ENCODE measurements around the gene PSD2. TPM values are rescaled to one million over a fixed set of nuclear protein-coding genes. Genes with fewer than 3 reads are reported as not detected.

The PSD2 gene
- total and polyA plus RNA-seq, 2 of the 13 experiments (the other 11 are each of a cell fraction or from before 2014, with no cell fraction given), result 0.07 TPM; not detected in 1

DNA sequence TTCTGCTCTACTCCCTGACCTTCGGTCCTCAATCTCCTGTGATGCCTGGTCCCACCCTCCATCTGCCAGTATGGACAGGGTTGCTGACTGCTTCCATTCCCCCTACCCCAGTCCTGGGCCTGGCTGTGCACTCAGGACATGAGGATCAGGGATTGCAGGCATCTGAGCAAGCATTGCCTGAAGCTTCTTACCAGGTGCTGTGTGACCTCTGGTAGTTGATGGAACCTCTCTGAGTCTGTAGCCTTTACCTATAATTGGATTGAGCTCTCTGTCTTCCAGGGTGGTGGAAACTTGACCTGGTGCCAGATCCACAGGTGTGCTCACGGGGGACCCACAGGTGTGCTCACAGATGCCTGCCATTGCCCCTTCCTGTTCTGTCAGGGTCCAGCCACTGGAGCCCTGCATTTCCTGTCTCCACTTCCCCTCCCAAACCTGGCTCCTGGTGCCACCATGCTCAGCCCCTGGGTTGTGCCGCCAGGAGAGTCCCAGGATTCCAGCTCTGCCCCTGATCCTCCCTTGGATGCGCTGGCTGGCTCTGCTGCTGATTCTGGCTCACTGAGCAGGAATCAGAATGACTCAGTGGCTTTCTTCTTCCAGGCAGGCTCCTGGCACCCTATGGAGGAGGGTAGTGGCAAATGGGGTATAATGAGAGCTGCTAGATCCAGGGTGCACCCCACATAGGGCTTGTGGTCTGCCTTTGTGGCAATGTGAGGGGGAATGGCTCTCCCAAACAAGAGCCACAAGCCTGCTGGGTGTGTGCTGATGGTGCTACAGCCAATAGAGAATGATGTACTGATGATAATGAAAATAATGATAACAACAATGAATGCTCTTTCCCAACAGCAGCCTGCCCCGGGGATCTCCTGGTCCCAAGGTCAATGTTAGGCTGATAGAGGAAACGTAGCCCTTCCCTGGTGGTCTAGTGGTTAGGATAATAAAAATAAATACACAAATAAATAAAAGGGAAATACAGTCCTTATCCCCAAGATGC, 35.2 kb upstream of the PSD2 start:
- Histone ChIP-seq H4K20me1 (ENCODE audit: insufficient read depth, low read length) (no peaks in the 10 kb centered on the region), H3K9ac (ENCODE audit: insufficient read depth, low read depth, low read length) (no peak overlapping the region), H3K9me3 (ENCODE audit: low read length) (no peaks in the 10 kb centered on the region), H3K27me3 (ENCODE audit: control insufficient read depth in 1 of 2, insufficient read depth in 2 of 2, low read length in 2 of 2) (peaks cover 0 to 16% of the 10 kb centered on the region in 2 experiments; a peak in 4 of 5 replicates), H3K27ac (ENCODE audit: extremely low read length, insufficient read depth, low read length) (no peak overlapping the region), H3K4me2 (ENCODE audit: low read depth, low read length) (no peak overlapping the region), H3K36me3 (replicated peaks in 1 of 2; ENCODE audit: control insufficient read depth in 1 of 2, insufficient read depth in 2 of 2, low read length in 2 of 2) (no peaks in the 10 kb centered on the region), H2AFZ (ENCODE audit: low read length) (no peak overlapping the region), H3K4me1 (ENCODE audit: insufficient read depth, low read length) (peaks cover 87% of the 10 kb centered on the region), H3K4me3 (replicated peaks in 1 of 3; ENCODE audit: insufficient read depth in 1 of 3, low read depth in 2 of 3, low read length in 3 of 3) (no peak overlapping the region), H3K79me2 (ENCODE audit: insufficient read depth, low read length) (no peaks in the 10 kb centered on the region)
- FAIRE-seq (no peak), DNase-seq (ENCODE audit: low spot score) (no peak), ATAC-seq (no peak)
- ChIA-PET CTCF (ENCODE audit: low intra/inter-chr PET ratio, low total read pairs) (no interaction called here), POLR2A (no interaction called here)
- no TSS peak for BruUV-seq (replicated peaks)
- in situ Hi-C loops (cut with HindIII; ENCODE audit: extremely low pct_ligation_motif_present, low pct_unique_long_range_greater_than_20kb), result loop anchor here (5.0 kb wide), 1 partner anchor 113 kb away; the partner anchor contains the start of gene CXXC5
- intact Hi-C loops (cut with micrococcal nuclease; ENCODE audit: unreplicated experiment), result no loop called here
- no peak for TF ChIP-seq NFYB (CRISPR knock-in tag; IDR thresholded peaks at IDR 0.05)
- TF ChIP-seq MXI1 (IDR thresholded peaks at IDR 0.05; ENCODE audit: borderline replicate concordance, low read depth, low read length), result no peak
- no peak for TF ChIP-seq DR1 (CRISPR knock-in tag; IDR thresholded peaks at IDR 0.05)
- no peak for TF ChIP-seq ZBTB7A (CRISPR knock-in tag; IDR thresholded peaks at IDR 0.05)
- TF ChIP-seq ZNF24 (IDR thresholded peaks at IDR 0.05), result no peak
- TF ChIP-seq, protein P1, sequence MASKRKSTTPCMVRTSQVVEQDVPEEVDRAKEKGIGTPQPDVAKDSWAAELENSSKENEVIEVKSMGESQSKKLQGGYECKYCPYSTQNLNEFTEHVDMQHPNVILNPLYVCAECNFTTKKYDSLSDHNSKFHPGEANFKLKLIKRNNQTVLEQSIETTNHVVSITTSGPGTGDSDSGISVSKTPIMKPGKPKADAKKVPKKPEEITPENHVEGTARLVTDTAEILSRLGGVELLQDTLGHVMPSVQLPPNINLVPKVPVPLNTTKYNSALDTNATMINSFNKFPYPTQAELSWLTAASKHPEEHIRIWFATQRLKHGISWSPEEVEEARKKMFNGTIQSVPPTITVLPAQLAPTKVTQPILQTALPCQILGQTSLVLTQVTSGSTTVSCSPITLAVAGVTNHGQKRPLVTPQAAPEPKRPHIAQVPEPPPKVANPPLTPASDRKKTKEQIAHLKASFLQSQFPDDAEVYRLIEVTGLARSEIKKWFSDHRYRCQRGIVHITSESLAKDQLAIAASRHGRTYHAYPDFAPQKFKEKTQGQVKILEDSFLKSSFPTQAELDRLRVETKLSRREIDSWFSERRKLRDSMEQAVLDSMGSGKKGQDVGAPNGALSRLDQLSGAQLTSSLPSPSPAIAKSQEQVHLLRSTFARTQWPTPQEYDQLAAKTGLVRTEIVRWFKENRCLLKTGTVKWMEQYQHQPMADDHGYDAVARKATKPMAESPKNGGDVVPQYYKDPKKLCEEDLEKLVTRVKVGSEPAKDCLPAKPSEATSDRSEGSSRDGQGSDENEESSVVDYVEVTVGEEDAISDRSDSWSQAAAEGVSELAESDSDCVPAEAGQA (IDR thresholded peaks at IDR 0.05; ENCODE audit: low read depth), result no peak
- TF ChIP-seq, protein P1 (CRISPR knock-in tag; IDR thresholded peaks at IDR 0.05; ENCODE audit: borderline replicate concordance), result no peak
- TF ChIP-seq ZMYM3 (CRISPR knock-in tag; IDR thresholded peaks at IDR 0.05), result peak; percentile 42; the same call in 1 of the 2 replicates
- TF ChIP-seq FOXA3 (CRISPR knock-in tag; IDR thresholded peaks at IDR 0.05), result no peak
- TF ChIP-seq ZNF768 (CRISPR knock-in tag; IDR thresholded peaks at IDR 0.05), result peak; percentile 98
- 0 out of 2 replicates have a peak, but pooled peaks have one; percentile 26 for TF ChIP-seq KDM1A (CRISPR knock-in tag; IDR thresholded peaks at IDR 0.05)
- WGBS (ENCODE audit: low lambda C conversion rate), result 13% methylated on average over 4 of the region's 6 CpGs

All from HepG2 (cell line).